K562 (cell line): ENCODE results near the gene SF3B3. TPM values are rescaled to one million over a fixed set of nuclear protein-coding genes. Genes with fewer than 3 reads are reported as not detected.

ENCODE experiments used
- ATAC-seq: fragments of 200-7000 bp; cut with Tn5 transposase; 3 replicates; pipeline ENCODE4 v1.9.1; 2020; ENCODE audit warnings: moderate library complexity
- BruUV-seq: library from RNA; stranded (reverse); fragments of 400-500 nt; replicated peaks from 2 replicates; lab custom pipeline; 2021; lab: Mats Ljungman, UMichigan
- CTCF ChIA-PET: fragments of 300-600 bp; formaldehyde crosslinking; extraction: SDS; loops from one replicate; lab custom pipeline; 2021; ENCODE audit warnings: low intra/inter-chr PET ratio; lab: Yijun Ruan, JAX
- POLR2A ChIA-PET: fragments of 300-600, 350-650 bp; sonication (Branson Sonifier 250); formaldehyde crosslinking; extraction: SDS; loops from one replicate; lab custom pipeline; 2021; ENCODE audit warnings: antibody characterized with exemption, inconsistent platforms; lab: Yijun Ruan, JAX
- DNase-seq, 4 experiments: peaks; one replicate each; pipeline versions ENCODE4 v3.0.0 to v3.0.0-alpha.2; 2011 to 2018; ENCODE audit warnings: low spot score in 3 of 4, mixed read lengths in 3 of 4; ENCODE audit errors: extremely low read depth in 1 of 4
- FAIRE-seq: peaks from 2 replicates; lab custom pipeline; 2011; peaks lifted over from hg19 to GRCh38; lab: Jason Lieb, UNC
- H2AFZ ChIP-seq: 2 replicates; pipeline ENCODE4 v1.6.0; 2011; ENCODE audit warnings: low read depth, low read length, control low read depth, inconsistent platforms
- H3K27ac ChIP-seq: fragments of 200-600 bp; 3 replicates; pipeline ENCODE4 v1.8.0; 2011; ENCODE audit warnings: low read depth, mild to moderate bottlenecking, control low read depth, inconsistent platforms, low read length, moderate library complexity, mixed read lengths; ENCODE audit errors: extremely low read depth
- H3K27me3 ChIP-seq, 2 experiments: fragments of 300-600 bp in 1 of 2; 2 replicates in 1 of 2; 3 replicates in 1 of 2; pipeline versions ENCODE4 v1.6.0 to v1.8.0; 2011; ENCODE audit warnings: inconsistent platforms in 2 of 2, low read length in 2 of 2, mild to moderate bottlenecking in 1 of 2, mixed read lengths in 1 of 2, moderate library complexity in 1 of 2; ENCODE audit not compliant: control insufficient read depth in 2 of 2, insufficient read depth in 2 of 2
- H3K36me3 ChIP-seq: fragments of 300-600 bp; 3 replicates; pipeline ENCODE4 v1.8.0; 2011; ENCODE audit warnings: mild to moderate bottlenecking, low read length, inconsistent platforms; ENCODE audit not compliant: control insufficient read depth, insufficient read depth
- H3K4me1 ChIP-seq, 2 experiments: fragments of 200-600 bp in 1 of 2; replicated peaks in 1 of 2; 2 replicates in 1 of 2; 3 replicates in 1 of 2; pipeline versions ENCODE4 v1.5.1 to v1.8.0; 2011; ENCODE audit warnings: inconsistent platforms in 2 of 2, low read length in 2 of 2, mild to moderate bottlenecking in 1 of 2, mixed read lengths in 1 of 2, moderate library complexity in 1 of 2; ENCODE audit not compliant: control insufficient read depth in 2 of 2, insufficient read depth in 2 of 2
- H3K4me2 ChIP-seq: 2 replicates; pipeline ENCODE4 v1.6.1; 2011; ENCODE audit warnings: low read length, control low read depth, inconsistent platforms, mixed read lengths; ENCODE audit not compliant: insufficient read depth
- H3K4me3 ChIP-seq: fragments of 200-600 bp; sonication (generic), shearing (Covaris generic); 2 replicates; pipeline ENCODE4 v1.5.1; 2016; ENCODE audit warnings: control low read depth, inconsistent platforms
- H3K79me2 ChIP-seq: fragments of 200-600 bp; 3 replicates; pipeline ENCODE4 v1.8.0; 2011; ENCODE audit warnings: low read length, inconsistent platforms; ENCODE audit not compliant: control insufficient read depth, insufficient read depth
- H3K9ac ChIP-seq, 2 experiments: 2 replicates each; pipeline versions ENCODE4 v1.6.0 to v1.6.1; 2011; ENCODE audit warnings: low read depth in 2 of 2, low read length in 2 of 2, control low read depth in 1 of 2, inconsistent platforms in 1 of 2, mild to moderate bottlenecking in 1 of 2, mixed read lengths in 1 of 2; ENCODE audit not compliant: insufficient read depth in 1 of 2
- H3K9me1 ChIP-seq: one replicate; pipeline ENCODE4 v1.6.0; 2011; ENCODE audit warnings: inconsistent platforms, mild to moderate bottlenecking, low read length, moderate library complexity; ENCODE audit not compliant: control insufficient read depth, insufficient read depth
- H3K9me3 ChIP-seq: replicated peaks from 2 replicates; pipeline ENCODE4 v1.5.1; 2011; ENCODE audit warnings: low read depth, low read length, inconsistent platforms; ENCODE audit not compliant: control insufficient read depth, insufficient read depth
- H4K20me1 ChIP-seq: replicated peaks from 2 replicates; pipeline ENCODE4 v1.6.1; 2011; ENCODE audit warnings: low read length, inconsistent platforms, mixed read lengths; ENCODE audit not compliant: control insufficient read depth, insufficient read depth
- CTBP1 ChIP-seq: fragments of 450-650 bp; IDR thresholded peaks from 2 replicates; pipeline ENCODE4 v1.6.1; 2016; ENCODE audit warnings: borderline replicate concordance
- FOXM1 ChIP-seq, 2 experiments: fragments of 450-650 bp in 1 of 2; sonication (generic) in 1 of 2; formaldehyde crosslinking in 1 of 2; IDR thresholded peaks; 2 replicates each; pipeline versions ENCODE4 v1.6.1 to v1.9.0; 2017 to 2022; ENCODE audit warnings: low read depth in 2 of 2, mild to moderate bottlenecking in 2 of 2, missing genetic modification reagents in 1 of 2, moderate library complexity in 1 of 2
- HDAC1 ChIP-seq, 2 experiments: fragments of 450-650 bp; IDR thresholded peaks; 2 replicates each; pipeline ENCODE4 v1.6.1; 2016 to 2017; ENCODE audit warnings: inconsistent platforms in 1 of 2, mild to moderate bottlenecking in 1 of 2, moderate library complexity in 1 of 2
- ILK ChIP-seq: fragments of 450-650 bp; IDR thresholded peaks from 2 replicates; pipeline ENCODE4 v1.6.1; 2016; ENCODE audit warnings: missing genetic modification characterization, low read depth, mild to moderate bottlenecking, missing compliant biosample characterization, moderate library complexity, borderline replicate concordance
- NEUROD1 ChIP-seq: fragments of 150-350 bp; IDR thresholded peaks from 2 replicates; pipeline ENCODE4 v1.6.1; 2014; ENCODE audit warnings: borderline replicate concordance, low read length, low read depth; ENCODE audit not compliant: partially characterized antibody
- SIN3A ChIP-seq, 2 experiments: fragments of 150-350 bp in 1 of 2; IDR thresholded peaks; 2 replicates each; pipeline ENCODE4 v1.6.1; 2011 to 2016; ENCODE audit warnings: borderline replicate concordance in 2 of 2, low read depth in 2 of 2, low read length in 2 of 2, mild to moderate bottlenecking in 2 of 2, moderate library complexity in 2 of 2; ENCODE audit not compliant: control insufficient read depth in 1 of 2
- STAG1 ChIP-seq: sonication (generic); formaldehyde crosslinking; IDR thresholded peaks from 2 replicates; pipeline ENCODE4 v1.5.0; 2020; ENCODE audit warnings: missing genetic modification reagents, borderline replicate concordance
- ZNF316 ChIP-seq: fragments of 450-650 bp; IDR thresholded peaks from 2 replicates; pipeline ENCODE4 v1.6.1; 2016
- WGBS: fragments of 100-300 bp; shearing (Covaris generic); methylation state at CpG from one replicate; pipeline ENCODE4 v1.1.6; 2016; ENCODE audit warnings: low coverage, mixed read lengths; ENCODE audit not compliant: insufficient coverage; ENCODE audit errors: missing lambda C conversion rate; 5-methylcytosine and 5-hydroxymethylcytosine counted together
- in situ Hi-C: fragments of 300-500 bp; cut with MboI; formaldehyde crosslinking; loops from 4 replicates; pipeline ENCODE4 v1.15.0; 2018; ENCODE audit warnings: inconsistent platforms, mixed read lengths
- intact Hi-C: fragments of 100-400 bp; cut with micrococcal nuclease; formaldehyde crosslinking; loops from 2 replicates; pipeline ENCODE4 v1.14.2; 2022
- polyA plus RNA-seq, 8 experiments: library from polyadenylated mRNA; depleted of rRNA in 4 of 8; stranded (reverse) in 5 of 8; unstranded in 3 of 8; fragments of >200 nt; fragmentation: Nextera tagmentation in 2 of 8; fragmentation: Illumina TruSeq in 1 of 8; extraction: Ambion mirVana in 2 of 8; extraction: Trizol in 1 of 8; gene quantifications; 2 replicates each; pipeline versions ENCODE4 v1.2.1 to v1.2.3, GENCODE V29; 2011 to 2014; ENCODE audit warnings: inconsistent platforms in 1 of 8, missing spikeins in 1 of 8
- total RNA-seq, 7 experiments: library from RNA; depleted of rRNA in 6 of 7; stranded (reverse); fragments of >200 nt in 6 of 7; fragmentation: Illumina TruSeq in 2 of 7; extraction: Trizol in 2 of 7; gene quantifications; 2 replicates each; pipeline versions ENCODE4 v1.2.1 to v1.2.3, GENCODE V29; 2011 to 2021; ENCODE audit warnings: low replicate concordance in 1 of 7
- TF ChIP-seq, protein P1 (sequence below), 2 experiments: fragments of 250-450 bp in 1 of 2; fragments of 450-650 bp in 1 of 2; sonication (Bioruptor Pico) in 1 of 2; IDR thresholded peaks; 2 replicates each; pipeline versions ENCODE4 v1.6.1 to v1.8.0; 2016 to 2021; ENCODE audit warnings: mild to moderate bottlenecking in 2 of 2, moderate library complexity in 2 of 2, missing compliant biosample characterization in 1 of 2, missing genetic modification characterization in 1 of 2

The SF3B3 gene
- total and polyA plus RNA-seq, 9 of the 15 experiments (the other 6 are each of a cell fraction or from before 2014, with no cell fraction given): 98.9 to 546 (median 221) TPM

- in situ Hi-C loops: no loop called here
- BruUV-seq: no TSS peak
Measured at GRCh38 chr16:70614208-70614951, 90.8 kb downstream of the SF3B3 start.

More at GRCh38 chr16:70614208-70614951, 90.8 kb downstream of the SF3B3 start:
- H3K79me2 ChIP-seq: no peaks in the 10 kb centered on the region
- H3K36me3 ChIP-seq: no peaks in the 10 kb centered on the region
- H3K4me3 ChIP-seq: no peak overlapping the region
- intact Hi-C loops: no loop called here
- ChIA-PET POLR2A (interaction anchor here (1.0 to 1.6 kb wide), 3 partner anchors 12 to 66 kb away, joined by 4 to 6 read pairs (median 4); no protein-coding TSS in a partner anchor), CTCF (no interaction called here)
- FAIRE-seq: no peak
- peaks cover 0 to 5% of the 10 kb centered on the region in 2 experiments; a peak in 1 of 5 replicates for H3K4me1 ChIP-seq
- DNase-seq: no peak
- TF ChIP-seq SIN3A (IDR thresholded peaks at IDR 0.05; ENCODE audit: borderline replicate concordance in 2 of 2, control insufficient read depth in 1 of 2, low read depth in 2 of 2, low read length in 2 of 2): no peak
- peak; percentile 47; the same call in 1 of the 2 replicates for TF ChIP-seq CTBP1
- TF ChIP-seq NEUROD1: no peak
- TF ChIP-seq HDAC1 (IDR thresholded peaks at IDR 0.05): no peak
- TF ChIP-seq, protein P1, sequence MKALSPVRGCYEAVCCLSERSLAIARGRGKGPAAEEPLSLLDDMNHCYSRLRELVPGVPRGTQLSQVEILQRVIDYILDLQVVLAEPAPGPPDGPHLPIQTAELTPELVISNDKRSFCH (CRISPR knock-in tag; IDR thresholded peaks at IDR 0.05): no peak
- TF ChIP-seq, protein P1 (tag; IDR thresholded peaks at IDR 0.05): no peak
- no peak for TF ChIP-seq STAG1 (CRISPR knock-in tag)
- no peak for TF ChIP-seq ILK (tag)
- no peak for TF ChIP-seq FOXM1 (IDR thresholded peaks at IDR 0.05; ENCODE audit: low read depth)
- TF ChIP-seq FOXM1 (CRISPR knock-in tag; IDR thresholded peaks at IDR 0.05; ENCODE audit: low read depth): no peak
- no peak for TF ChIP-seq ZNF316
- H3K9ac ChIP-seq: no peak overlapping the region
- ATAC-seq: peak; percentile 37; the same call in 2 of the 3 replicates
- H2AFZ ChIP-seq: no peak overlapping the region
- no peaks in the 10 kb centered on the region for H4K20me1 ChIP-seq
- no peak overlapping the region for H3K27ac ChIP-seq
- no peaks in the 10 kb centered on the region for H3K9me3 ChIP-seq
- 0 out of 2 replicates have a peak overlapping the region, but pooled peaks have one; percentile 0 for H3K4me2 ChIP-seq
- WGBS: 4% methylated on average over 5 of the region's 5 CpGs
- H3K27me3 ChIP-seq: peaks cover 2 to 19% of the 10 kb centered on the region in 2 experiments; a peak in 3 of 5 replicates
- H3K9me1 ChIP-seq: no peaks in the 10 kb centered on the region
